ENCODE measurements around the gene ZER1. TPM values are rescaled to one million over a fixed set of nuclear protein-coding genes. Genes with fewer than 3 reads are reported as not detected.

The ZER1 gene
- total and polyA plus RNA-seq, 2 of the 4 experiments (the other 2 are of a cell fraction) = 7.7 to 34.9 TPM

- 91% methylated on average over 8 of the region's 9 CpGs; no CpG with 5 or more reads in 1 of the 2 experiments for WGBS, 2 experiments (ENCODE audit: extremely low coverage in 2 of 2, insufficient read length in 1 of 2)
- Histone ChIP-seq H4K91ac (ENCODE audit: insufficient read depth, low read depth, low read length) (no peak overlapping the region), H3K14ac (replicated peaks; ENCODE audit: low read depth, low read length) (no peak overlapping the region), H3K9ac (ENCODE audit: low read depth, low read length) (no peak overlapping the region), H3K56ac (ENCODE audit: extremely low read depth, insufficient read depth, low read length) (no peak overlapping the region), H3K4me1 (ENCODE audit: control insufficient read depth, insufficient read depth, low read length) (no peaks in the 10 kb centered on the region), H2AFZ (replicated peaks; ENCODE audit: low read length, poor library complexity) (no peak overlapping the region), H4K8ac (ENCODE audit: low read depth in 2 of 2, low read length in 2 of 2) (no peak overlapping the region), H4K20me1 (ENCODE audit: insufficient read depth, low read length) (0 out of 2 replicates have a peak, but pooled peaks cover 5% of the 10 kb centered on the region), H3K4me3 (ENCODE audit: insufficient read depth, low read depth, low read length) (no peak overlapping the region), H3K4ac (ENCODE audit: low read depth, low read length) (no peak overlapping the region), H3K79me1 (ENCODE audit: low read depth in 1 of 2, low read length in 2 of 2) (peaks cover 13 to 40% of the 10 kb centered on the region in 2 experiments), H3K18ac (ENCODE audit: low read depth, low read length) (no peak overlapping the region), H2BK15ac (ENCODE audit: low read depth, low read length) (no peak overlapping the region), H3K23ac (ENCODE audit: low read depth, low read length) (no peak overlapping the region), H2BK120ac (ENCODE audit: low read depth, low read length) (no peak overlapping the region), H2AK9ac (replicated peaks; ENCODE audit: low read depth, low read length, poor library complexity) (peak overlapping the region; percentile 16), H3K4me2 (ENCODE audit: low read depth, low read length) (no peak overlapping the region), H3K27me3 (ENCODE audit: control insufficient read depth, insufficient read depth, low read length) (no peaks in the 10 kb centered on the region), H2AK5ac (ENCODE audit: low read depth, low read length) (no peak overlapping the region), H3K9me3 (ENCODE audit: control insufficient read depth, insufficient read depth, low read length) (no peaks in the 10 kb centered on the region), H3K27ac (ENCODE audit: insufficient read depth, low read length) (no peak overlapping the region), H2BK20ac (ENCODE audit: low read depth, low read length) (no peak overlapping the region), H3K36me3 (ENCODE audit: control insufficient read depth, insufficient read depth, low read length) (peaks cover 49% of the 10 kb centered on the region), H3K9me1 (ENCODE audit: insufficient read depth, low read length) (no peaks in the 10 kb centered on the region), H4K5ac (ENCODE audit: low read depth, low read length) (no peak overlapping the region), H2BK5ac (ENCODE audit: low read depth, low read length, poor library complexity, severe bottlenecking) (no peak overlapping the region)
- intact Hi-C loops (cut with micrococcal nuclease) = no loop called here
- in situ Hi-C loops (cut with MboI; ENCODE audit: low sequenced_read_pairs) = no loop called here
- POLR2A ChIA-PET (ENCODE audit: unreplicated experiment) = no interaction called here
- ATAC-seq (ENCODE audit: low read depth) (no peak), DNase-seq (no peak)
- CTCF ChIA-PET = interaction anchor here (1.1 kb wide), 1 partner anchor 157 kb away, joined by 5 read pairs; no protein-coding TSS in a partner anchor
- no peak for TF ChIP-seq ELK1 (IDR thresholded peaks at IDR 0.05; ENCODE audit: borderline replicate concordance, low read depth, low read length)
- TF ChIP-seq MAFK (IDR thresholded peaks at IDR 0.05; ENCODE audit: low read depth, low read length) = no peak
- no peak for TF ChIP-seq NFE2L2 (IDR thresholded peaks at IDR 0.05; ENCODE audit: low read depth, low read length)
- TF ChIP-seq RAD21 (IDR thresholded peaks at IDR 0.05; ENCODE audit: low read length) = no peak
- TF ChIP-seq POLR2A (IDR thresholded peaks at IDR 0.05; ENCODE audit: low read depth, low read length) = no peak
- TF ChIP-seq CEBPB (IDR thresholded peaks at IDR 0.05; ENCODE audit: low read depth, low read length) = no peak
- TF ChIP-seq CTCF (conservative IDR thresholded peaks at IDR 0.05; ENCODE audit: low read depth, low read length) = no peak
- no peak for TF ChIP-seq FOS (IDR thresholded peaks at IDR 0.05; ENCODE audit: low read depth, low read length)
- BruUV-seq (replicated peaks) = no TSS peak
- dilution Hi-C loops (cut with HindIII; ENCODE audit: low sequenced_read_pairs, unreplicated experiment) = no loop called here
These were observed 20.4 kb upstream of the ZER1 start for GRCh38 chr9:128792134-128792533.
